GM12891 (cell line): ENCODE measurements around the gene SH3RF2.

Experiments
- PAX5 ChIP-seq: IDR thresholded peaks from 2 replicates; pipeline ENCODE4 v1.6.1; 2011; ENCODE audit warnings: low read length, moderate library complexity, mild to moderate bottlenecking; ENCODE audit not compliant: insufficient read depth, severe bottlenecking
- POLR2A ChIP-seq: IDR thresholded peaks from 2 replicates; pipeline ENCODE4 v1.6.1; 2011; ENCODE audit warnings: low read depth, low read length, control low read depth
- POLR2AphosphoS5 ChIP-seq: IDR thresholded peaks from 2 replicates; pipeline ENCODE4 v1.6.1; 2011; ENCODE audit warnings: low read depth, low read length, control low read depth
- SPI1 ChIP-seq: IDR thresholded peaks from 2 replicates; pipeline ENCODE4 v1.6.1; 2011; ENCODE audit warnings: low read depth, low read length, control low read depth

DNA sequence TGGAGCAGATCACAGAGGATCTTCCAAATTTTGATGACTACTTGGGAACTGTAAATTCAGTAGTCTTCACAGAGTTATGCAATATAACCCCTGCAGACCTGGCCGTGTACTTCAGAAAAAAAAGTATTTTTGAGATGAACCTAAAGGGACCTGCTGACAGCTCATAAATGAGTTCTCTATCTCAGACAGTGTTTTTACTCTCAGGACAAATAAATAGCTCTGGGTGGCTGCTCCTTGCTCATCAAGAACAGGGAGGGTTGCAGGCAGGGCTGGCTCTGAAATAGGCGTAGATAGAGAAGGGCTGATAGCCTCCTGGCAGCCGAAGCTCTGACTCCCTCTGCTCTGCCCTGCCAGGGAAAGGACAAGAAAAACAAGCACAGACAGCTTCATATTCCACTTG is 104.1 kb downstream of the SH3RF2 start:
- TF ChIP-seq POLR2AphosphoS5 (no peak), POLR2A (no peak), SPI1 (no peak), PAX5 (no peak)
